ENCODE results near the gene DNAJB5.

DNA sequence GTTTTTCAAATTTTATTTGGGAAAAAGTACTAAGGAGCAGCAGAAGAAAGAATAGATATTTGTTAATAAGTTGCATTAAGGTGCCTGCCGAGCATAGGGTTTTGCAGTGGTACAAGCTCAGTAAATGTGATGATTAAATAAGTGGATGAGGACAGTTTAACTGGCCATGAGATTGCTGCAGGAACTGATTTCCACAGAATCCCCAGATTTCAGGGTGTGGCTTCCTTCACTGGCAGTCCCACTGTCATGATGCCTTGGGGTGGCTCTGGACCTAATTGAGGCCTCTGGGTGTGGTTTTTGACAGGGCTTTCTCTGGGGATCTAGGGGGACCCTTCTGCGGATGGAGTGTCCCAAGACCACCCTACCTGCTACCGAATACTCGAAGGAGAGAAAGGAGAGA lies 30.1 kb upstream of the DNAJB5 start:
- TF ChIP-seq, protein P1, sequence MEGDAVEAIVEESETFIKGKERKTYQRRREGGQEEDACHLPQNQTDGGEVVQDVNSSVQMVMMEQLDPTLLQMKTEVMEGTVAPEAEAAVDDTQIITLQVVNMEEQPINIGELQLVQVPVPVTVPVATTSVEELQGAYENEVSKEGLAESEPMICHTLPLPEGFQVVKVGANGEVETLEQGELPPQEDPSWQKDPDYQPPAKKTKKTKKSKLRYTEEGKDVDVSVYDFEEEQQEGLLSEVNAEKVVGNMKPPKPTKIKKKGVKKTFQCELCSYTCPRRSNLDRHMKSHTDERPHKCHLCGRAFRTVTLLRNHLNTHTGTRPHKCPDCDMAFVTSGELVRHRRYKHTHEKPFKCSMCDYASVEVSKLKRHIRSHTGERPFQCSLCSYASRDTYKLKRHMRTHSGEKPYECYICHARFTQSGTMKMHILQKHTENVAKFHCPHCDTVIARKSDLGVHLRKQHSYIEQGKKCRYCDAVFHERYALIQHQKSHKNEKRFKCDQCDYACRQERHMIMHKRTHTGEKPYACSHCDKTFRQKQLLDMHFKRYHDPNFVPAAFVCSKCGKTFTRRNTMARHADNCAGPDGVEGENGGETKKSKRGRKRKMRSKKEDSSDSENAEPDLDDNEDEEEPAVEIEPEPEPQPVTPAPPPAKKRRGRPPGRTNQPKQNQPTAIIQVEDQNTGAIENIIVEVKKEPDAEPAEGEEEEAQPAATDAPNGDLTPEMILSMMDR (IDR thresholded peaks at IDR 0.05) = no peak
- no peak for TF ChIP-seq POLR2A (IDR thresholded peaks at IDR 0.05)
